ENCODE data around the gene PSMB7.

DNA sequence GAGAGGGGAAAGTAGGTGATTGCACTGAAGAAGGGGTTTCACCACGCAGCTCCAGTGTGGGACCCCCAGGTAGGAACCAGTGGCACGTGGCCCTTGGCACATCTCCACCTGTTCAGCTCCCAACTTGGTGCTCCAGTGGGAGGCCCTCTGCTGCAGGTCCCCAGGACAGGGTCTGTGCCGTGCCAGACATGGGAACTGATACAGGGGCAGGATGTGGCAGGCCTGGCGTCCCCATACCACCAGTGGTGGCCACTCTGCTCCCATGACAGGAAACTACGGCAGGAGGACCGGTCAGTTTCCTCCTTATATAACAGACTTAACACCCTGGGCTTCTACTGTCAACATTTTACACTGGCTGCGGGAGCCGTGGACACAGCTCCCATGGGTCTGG is 67.3 kb downstream of the PSMB7 start:
- TF ChIP-seq, protein P1, sequence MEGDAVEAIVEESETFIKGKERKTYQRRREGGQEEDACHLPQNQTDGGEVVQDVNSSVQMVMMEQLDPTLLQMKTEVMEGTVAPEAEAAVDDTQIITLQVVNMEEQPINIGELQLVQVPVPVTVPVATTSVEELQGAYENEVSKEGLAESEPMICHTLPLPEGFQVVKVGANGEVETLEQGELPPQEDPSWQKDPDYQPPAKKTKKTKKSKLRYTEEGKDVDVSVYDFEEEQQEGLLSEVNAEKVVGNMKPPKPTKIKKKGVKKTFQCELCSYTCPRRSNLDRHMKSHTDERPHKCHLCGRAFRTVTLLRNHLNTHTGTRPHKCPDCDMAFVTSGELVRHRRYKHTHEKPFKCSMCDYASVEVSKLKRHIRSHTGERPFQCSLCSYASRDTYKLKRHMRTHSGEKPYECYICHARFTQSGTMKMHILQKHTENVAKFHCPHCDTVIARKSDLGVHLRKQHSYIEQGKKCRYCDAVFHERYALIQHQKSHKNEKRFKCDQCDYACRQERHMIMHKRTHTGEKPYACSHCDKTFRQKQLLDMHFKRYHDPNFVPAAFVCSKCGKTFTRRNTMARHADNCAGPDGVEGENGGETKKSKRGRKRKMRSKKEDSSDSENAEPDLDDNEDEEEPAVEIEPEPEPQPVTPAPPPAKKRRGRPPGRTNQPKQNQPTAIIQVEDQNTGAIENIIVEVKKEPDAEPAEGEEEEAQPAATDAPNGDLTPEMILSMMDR (IDR thresholded peaks at IDR 0.05; ENCODE audit: low read depth, low read length) = no peak
- TF ChIP-seq, protein P2, sequence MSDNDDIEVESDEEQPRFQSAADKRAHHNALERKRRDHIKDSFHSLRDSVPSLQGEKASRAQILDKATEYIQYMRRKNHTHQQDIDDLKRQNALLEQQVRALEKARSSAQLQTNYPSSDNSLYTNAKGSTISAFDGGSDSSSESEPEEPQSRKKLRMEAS (IDR thresholded peaks at IDR 0.05; ENCODE audit: low read depth, low read length) = no peak

All from NB4 (cell line).